Adrenal gland (tissue), 12 donors: ENCODE measurements around the gene SLC16A13. TPM values are rescaled to one million over a fixed set of nuclear protein-coding genes. Genes with fewer than 3 reads are reported as not detected.

Experiments
- microRNA counts, 2 donors: library from miRNA; unstranded; fragments of <30 nt; microRNA quantifications; one replicate each; lab custom pipeline; 2016
- polyA plus RNA-seq, 3 donors: library from polyadenylated mRNA; stranded (reverse); fragments of 200-250 nt in 2 of 3; fragments of 350-450 nt in 1 of 3; fragmentation: Illumina TruSeq in 1 of 3; extraction: RNeasy Lipid Tissue Mini Kit (QIAGEN cat#74804) in 1 of 3; gene quantifications; one replicate each; pipeline ENCODE4 v1.2.3, GENCODE V29; 2013 to 2014
- small RNA-seq, 2 donors: library from RNA; depleted of rRNA; stranded (forward); fragments of <200 nt; gene quantifications; one replicate each; pipeline ENCODE3, GENCODE V24; 2016
- total RNA-seq, 9 donors: library from RNA; depleted of rRNA in 4 of 9; stranded (reverse); fragments of >200 nt in 4 of 9; fragments of 120-200 nt in 1 of 9; fragmentation: NEBNext Ultra II Directional in 1 of 9; extraction: Animal tissue kit (Norgen Biotek cat#: 25700) in 1 of 9; gene quantifications; one replicate each; pipeline versions ENCODE4 v1.1.0 to v1.2.4, GENCODE V29; 2013 to 2023
- donor health status: healthy with polysubstance abuse.
- donor health status: Bipolar disorder and iron deficiency.
- donor health status: DM: yes; HTN: yes; CAD: no.
- donor health status: DM: no; HTN: no; CAD: no.
- donor health status: DM: no; HTN: no; CAD: no.
- donor health status: DM: yes; HTN: yes; CAD: no.

The SLC16A13 gene
- total and polyA plus RNA-seq, 12 donors: 0.84 to 3.2 (median 2.2) TPM

MicroRNA genes within 50 kb of the gene (microRNA counts, 767-probe panel; counts per million panel counts)
- microRNA hsa-miR-195-5p (lab: Ali Mortazavi, UCI) (5,662 to 6,623 counts per million in 2 donors), microRNA hsa-miR-497-5p (lab: Ali Mortazavi, UCI) (5,452 to 5,807 counts per million in 2 donors)

Small RNAs within 50 kb of the gene (small RNA-seq; reads per million reads assigned to genes)
- 0 reads per million in 2 donors for gene AC120057.1

Other genes with a start within 250 kb of the SLC16A13 start
- gene TEKT1, start 204.3 kb upstream of the SLC16A13 start, total RNA-seq: under 1 TPM in 3 of 9 donors, not detected in 6; 0.06 to 0.18 (median 0.14) TPM
- under 1 TPM in 1 of 3 donors, not detected in 2; 0.55 TPM for gene TEKT1, start 204.3 kb upstream of the SLC16A13 start, polyA plus RNA-seq
- under 1 TPM in 2 of 9 donors, not detected in 7; 0.23 to 0.39 TPM for gene ALOX12, start 40.0 kb upstream of the SLC16A13 start, total RNA-seq
- gene ALOX12, start 40.0 kb upstream of the SLC16A13 start, polyA plus RNA-seq: under 1 TPM in 1 of 3 donors, not detected in 2; 0.16 TPM
- 100 to 1,000 TPM; 206 to 799 (median 538) TPM for gene RNASEK, start 23.4 kb upstream of the SLC16A13 start, total RNA-seq
- gene RNASEK, start 23.4 kb upstream of the SLC16A13 start, polyA plus RNA-seq: 100 to 1,000 TPM; 363 to 770 (median 435) TPM
- 10 to 100 TPM in 3 of 9 donors, 1 to 10 TPM in 6; 2.9 to 17.0 (median 8.5) TPM for gene BCL6B, start 13.0 kb upstream of the SLC16A13 start, total RNA-seq
- 10 to 100 TPM in 1 of 3 donors, 1 to 10 TPM in 2; 3.2 to 14.2 (median 9.3) TPM for gene BCL6B, start 13.0 kb upstream of the SLC16A13 start, polyA plus RNA-seq
- 1 to 10 TPM in 2 of 9 donors, under 1 TPM in 5, not detected in 2; 0.18 to 1.1 (median 0.55) TPM for gene SLC16A11, start 8.1 kb downstream of the SLC16A13 start, total RNA-seq
- 1 to 10 TPM in 2 of 3 donors, not detected in 1; 1.1 to 3.0 TPM for gene SLC16A11, start 8.1 kb downstream of the SLC16A13 start, polyA plus RNA-seq
- gene CLEC10A, start 44.2 kb downstream of the SLC16A13 start, total RNA-seq: 10 to 100 TPM in 1 of 9 donors, 1 to 10 TPM in 7, under 1 TPM in 1; 0.83 to 14.1 (median 5.3) TPM
- gene CLEC10A, start 44.2 kb downstream of the SLC16A13 start, polyA plus RNA-seq: 1 to 10 TPM; 3.1 to 6.5 (median 4.2) TPM
- gene ASGR2, start 78.8 kb downstream of the SLC16A13 start, total RNA-seq: 1 to 10 TPM in 1 of 9 donors, under 1 TPM in 4, not detected in 4; 0.14 to 1.1 (median 0.61) TPM
- gene ASGR2, start 78.8 kb downstream of the SLC16A13 start, polyA plus RNA-seq: 1 to 10 TPM in 2 of 3 donors, under 1 TPM in 1; 0.35 to 1.4 (median 1.2) TPM
- 1 to 10 TPM in 6 of 9 donors, under 1 TPM in 1, not detected in 2; 0.63 to 2.7 (median 1.7) TPM for gene ASGR1, start 143.4 kb downstream of the SLC16A13 start, total RNA-seq
- gene ASGR1, start 143.4 kb downstream of the SLC16A13 start, polyA plus RNA-seq: 1 to 10 TPM in 2 of 3 donors, under 1 TPM in 1; 0.29 to 6.9 (median 5.0) TPM
- gene DLG4, start 183.8 kb downstream of the SLC16A13 start, total RNA-seq: 10 to 100 TPM; 14.1 to 70.2 (median 31.4) TPM
- 100 to 1,000 TPM in 1 of 3 donors, 10 to 100 TPM in 2; 19.1 to 172 (median 29.6) TPM for gene DLG4, start 183.8 kb downstream of the SLC16A13 start, polyA plus RNA-seq
- 1,000 to 10,000 TPM in 8 of 9 donors, 100 to 1,000 TPM in 1; 961 to 2,378 (median 1,747) TPM for gene ACADVL, start 183.9 kb downstream of the SLC16A13 start, total RNA-seq
- gene ACADVL, start 183.9 kb downstream of the SLC16A13 start, polyA plus RNA-seq: 1,000 to 10,000 TPM in 2 of 3 donors, 100 to 1,000 TPM in 1; 972 to 6,098 (median 5,777) TPM
- 10 to 100 TPM; 25.2 to 87.2 (median 44.8) TPM for gene DVL2, start 198.5 kb downstream of the SLC16A13 start, total RNA-seq
- 10 to 100 TPM; 11.8 to 80.9 (median 19.2) TPM for gene DVL2, start 198.5 kb downstream of the SLC16A13 start, polyA plus RNA-seq
- gene PHF23, start 203.4 kb downstream of the SLC16A13 start, total RNA-seq: 100 to 1,000 TPM in 1 of 9 donors, 10 to 100 TPM in 8; 33.5 to 141 (median 66.8) TPM
- 10 to 100 TPM; 28.0 to 80.3 (median 49.6) TPM for gene PHF23, start 203.4 kb downstream of the SLC16A13 start, polyA plus RNA-seq
- 1,000 to 10,000 TPM in 1 of 9 donors, 100 to 1,000 TPM in 8; 195 to 1,049 (median 833) TPM for gene GABARAP, start 206.4 kb downstream of the SLC16A13 start, total RNA-seq
- gene GABARAP, start 206.4 kb downstream of the SLC16A13 start, polyA plus RNA-seq: 1,000 to 10,000 TPM in 2 of 3 donors, 100 to 1,000 TPM in 1; 694 to 1,285 (median 1,047) TPM
- gene CTDNEP1, start 215.7 kb downstream of the SLC16A13 start, total RNA-seq: 100 to 1,000 TPM in 5 of 9 donors, 10 to 100 TPM in 4; 30.3 to 144 (median 125) TPM
- 100 to 1,000 TPM in 1 of 3 donors, 10 to 100 TPM in 2; 67.9 to 177 (median 84.4) TPM for gene CTDNEP1, start 215.7 kb downstream of the SLC16A13 start, polyA plus RNA-seq
- gene ELP5, start 216.2 kb downstream of the SLC16A13 start, total RNA-seq: 10 to 100 TPM; 28.0 to 82.7 (median 58.8) TPM
- 10 to 100 TPM; 39.0 to 96.5 (median 77.4) TPM for gene ELP5, start 216.2 kb downstream of the SLC16A13 start, polyA plus RNA-seq
- 10 to 100 TPM in 4 of 9 donors, 1 to 10 TPM in 5; 2.0 to 35.6 (median 7.0) TPM for gene CLDN7, start 226.5 kb downstream of the SLC16A13 start, total RNA-seq
- gene CLDN7, start 226.5 kb downstream of the SLC16A13 start, polyA plus RNA-seq: 1 to 10 TPM; 1.6 to 9.7 (median 5.3) TPM
- gene SLC2A4, start 245.7 kb downstream of the SLC16A13 start, total RNA-seq: 10 to 100 TPM in 4 of 9 donors, 1 to 10 TPM in 5; 1.8 to 30.0 (median 7.8) TPM
- gene SLC2A4, start 245.7 kb downstream of the SLC16A13 start, polyA plus RNA-seq: 10 to 100 TPM in 1 of 3 donors, 1 to 10 TPM in 1, under 1 TPM in 1; 0.75 to 12.7 (median 5.6) TPM